WTC11 (cell line): Measurements from ENCODE around the gene DALRD3. TPM values are rescaled to one million over a fixed set of nuclear protein-coding genes. Genes with fewer than 3 reads are reported as not detected.

Experiments
- ATAC-seq: fragments of 200-7000 bp; cut with Tn5 transposase; 2 replicates; pipeline ENCODE4 v1.10.0; 2021; ENCODE audit warnings: mild to moderate bottlenecking, moderate library complexity
- CTCF ChIA-PET: fragments of 300-600 bp; sonication (Branson Sonifier 250); formaldehyde crosslinking; loops from one replicate; lab custom pipeline; 2021; ENCODE audit warnings: antibody characterized with exemption; lab: Charles Lee
- POLR2A ChIA-PET: fragments of 350-600 bp; sonication (Branson Sonifier 250); formaldehyde crosslinking; loops from one replicate; lab custom pipeline; 2021; ENCODE audit warnings: antibody characterized with exemption; lab: Charles Lee
- DNase-seq: peaks from one replicate; pipeline ENCODE4 v3.0.0; 2021; ENCODE audit warnings: low spot score
- H3K27ac Mint-ChIP-seq: 2 replicates; pipeline ENCODE4 v1.8.0; 2021; ENCODE audit warnings: mixed read lengths
- H3K27me3 Mint-ChIP-seq: 2 replicates; pipeline ENCODE4 v1.8.0; 2021; ENCODE audit warnings: low read depth, mild to moderate bottlenecking, moderate library complexity, mixed read lengths
- H3K36me3 Mint-ChIP-seq: 2 replicates; pipeline ENCODE4 v1.8.0; 2021; ENCODE audit warnings: mixed read lengths
- H3K4me1 Mint-ChIP-seq: 2 replicates; pipeline ENCODE4 v1.8.0; 2022; ENCODE audit warnings: mixed read lengths
- H3K4me3 Mint-ChIP-seq: 2 replicates; pipeline ENCODE4 v1.8.0; 2021; ENCODE audit warnings: mild to moderate bottlenecking, moderate library complexity, mixed read lengths
- H3K9me3 Mint-ChIP-seq: 2 replicates; pipeline ENCODE4 v1.8.0; 2021; ENCODE audit warnings: mixed read lengths
- AR ChIP-seq: fragments of 250-450 bp; sonication (Bioruptor Pico); IDR thresholded peaks from 2 replicates; pipeline ENCODE4 v1.9.0; 2021; ENCODE audit warnings: mild to moderate bottlenecking
- ELF4 ChIP-seq: sonication (generic); formaldehyde crosslinking; IDR thresholded peaks from 2 replicates; pipeline ENCODE4 v1.8.1; 2022; ENCODE audit warnings: low read depth, mild to moderate bottlenecking, moderate library complexity, missing genetic modification reagents
- GABPB1 ChIP-seq: sonication (generic); formaldehyde crosslinking; IDR thresholded peaks from 2 replicates; pipeline ENCODE4 v1.8.1; 2023; ENCODE audit warnings: mild to moderate bottlenecking, missing genetic modification reagents
- IRF2 ChIP-seq: sonication (generic); formaldehyde crosslinking; IDR thresholded peaks from 2 replicates; pipeline ENCODE4 v1.8.0; 2022; ENCODE audit warnings: low read depth, missing genetic modification reagents, borderline replicate concordance
- TEAD4 ChIP-seq: sonication (generic); formaldehyde crosslinking; IDR thresholded peaks from 2 replicates; pipeline ENCODE4 v1.8.0; 2022; ENCODE audit warnings: mild to moderate bottlenecking, missing genetic modification reagents
- TP53 ChIP-seq: sonication (generic); formaldehyde crosslinking; IDR thresholded peaks from 2 replicates; pipeline ENCODE4 v1.8.1; 2023; ENCODE audit warnings: mild to moderate bottlenecking, missing genetic modification reagents
- ZBTB43 ChIP-seq: sonication (generic); formaldehyde crosslinking; IDR thresholded peaks from 2 replicates; pipeline ENCODE4 v1.8.1; 2023; ENCODE audit warnings: mild to moderate bottlenecking, missing genetic modification reagents
- ZNF138 ChIP-seq: sonication (generic); formaldehyde crosslinking; conservative IDR thresholded peaks from 2 replicates; pipeline ENCODE4 v1.8.1; 2022; ENCODE audit warnings: mild to moderate bottlenecking, moderate library complexity, missing genetic modification reagents
- ZNF512 ChIP-seq: sonication (generic); formaldehyde crosslinking; IDR thresholded peaks from 2 replicates; pipeline ENCODE4 v1.8.1; 2022; ENCODE audit warnings: missing genetic modification reagents, borderline replicate concordance
- total RNA-seq: library from RNA; stranded (reverse); gene quantifications from 3 replicates; pipeline ENCODE4 v1.2.3, GENCODE V29; 2021
- TF ChIP-seq, protein P1 (sequence below): sonication (generic); formaldehyde crosslinking; conservative IDR thresholded peaks from 2 replicates; pipeline ENCODE4 v1.8.1; 2023; ENCODE audit warnings: mild to moderate bottlenecking, low read depth, missing genetic modification reagents, moderate library complexity
- TF ChIP-seq, protein P2 (sequence below): sonication (generic); formaldehyde crosslinking; IDR thresholded peaks from 2 replicates; pipeline ENCODE4 v1.8.0; 2023; ENCODE audit warnings: missing genetic modification reagents
- TF ChIP-seq, protein P3 (sequence below): sonication (generic); formaldehyde crosslinking; IDR thresholded peaks from 2 replicates; pipeline ENCODE4 v1.8.1; 2023; ENCODE audit warnings: mild to moderate bottlenecking, moderate library complexity, missing genetic modification reagents
- TF ChIP-seq, protein P4 (sequence below): sonication (generic); formaldehyde crosslinking; IDR thresholded peaks from 2 replicates; pipeline ENCODE4 v1.8.0; 2023; ENCODE audit warnings: missing genetic modification reagents, mild to moderate bottlenecking, borderline replicate concordance

The DALRD3 gene
- total RNA-seq, 1 experiment from 2014 or later = 41.4 TPM

GRCh38 chr3:49007068-49007770, 11.2 kb downstream of the DALRD3 start, which contains the start of gene WDR6 (continued):
- TF ChIP-seq AR (peak; percentile 71; the same call in 1 of the 2 replicates), TEAD4 (CRISPR knock-in tag) (no peak), ZNF138 (CRISPR knock-in tag) (0 out of 2 replicates have a peak, but pooled peaks have one; percentile 46), ZBTB43 (CRISPR knock-in tag) (no peak), ZNF512 (no peak)
- TF ChIP-seq, protein P1, sequence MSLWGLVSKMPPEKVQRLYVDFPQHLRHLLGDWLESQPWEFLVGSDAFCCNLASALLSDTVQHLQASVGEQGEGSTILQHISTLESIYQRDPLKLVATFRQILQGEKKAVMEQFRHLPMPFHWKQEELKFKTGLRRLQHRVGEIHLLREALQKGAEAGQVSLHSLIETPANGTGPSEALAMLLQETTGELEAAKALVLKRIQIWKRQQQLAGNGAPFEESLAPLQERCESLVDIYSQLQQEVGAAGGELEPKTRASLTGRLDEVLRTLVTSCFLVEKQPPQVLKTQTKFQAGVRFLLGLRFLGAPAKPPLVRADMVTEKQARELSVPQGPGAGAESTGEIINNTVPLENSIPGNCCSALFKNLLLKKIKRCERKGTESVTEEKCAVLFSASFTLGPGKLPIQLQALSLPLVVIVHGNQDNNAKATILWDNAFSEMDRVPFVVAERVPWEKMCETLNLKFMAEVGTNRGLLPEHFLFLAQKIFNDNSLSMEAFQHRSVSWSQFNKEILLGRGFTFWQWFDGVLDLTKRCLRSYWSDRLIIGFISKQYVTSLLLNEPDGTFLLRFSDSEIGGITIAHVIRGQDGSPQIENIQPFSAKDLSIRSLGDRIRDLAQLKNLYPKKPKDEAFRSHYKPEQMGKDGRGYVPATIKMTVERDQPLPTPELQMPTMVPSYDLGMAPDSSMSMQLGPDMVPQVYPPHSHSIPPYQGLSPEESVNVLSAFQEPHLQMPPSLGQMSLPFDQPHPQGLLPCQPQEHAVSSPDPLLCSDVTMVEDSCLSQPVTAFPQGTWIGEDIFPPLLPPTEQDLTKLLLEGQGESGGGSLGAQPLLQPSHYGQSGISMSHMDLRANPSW (CRISPR knock-in tag) = 0 out of 2 replicates have a peak, but pooled peaks have one; percentile 21
- TF ChIP-seq, protein P2, sequence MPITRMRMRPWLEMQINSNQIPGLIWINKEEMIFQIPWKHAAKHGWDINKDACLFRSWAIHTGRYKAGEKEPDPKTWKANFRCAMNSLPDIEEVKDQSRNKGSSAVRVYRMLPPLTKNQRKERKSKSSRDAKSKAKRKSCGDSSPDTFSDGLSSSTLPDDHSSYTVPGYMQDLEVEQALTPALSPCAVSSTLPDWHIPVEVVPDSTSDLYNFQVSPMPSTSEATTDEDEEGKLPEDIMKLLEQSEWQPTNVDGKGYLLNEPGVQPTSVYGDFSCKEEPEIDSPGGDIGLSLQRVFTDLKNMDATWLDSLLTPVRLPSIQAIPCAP = peak; percentile 76; the same call in 1 of the 2 replicates

DNA sequence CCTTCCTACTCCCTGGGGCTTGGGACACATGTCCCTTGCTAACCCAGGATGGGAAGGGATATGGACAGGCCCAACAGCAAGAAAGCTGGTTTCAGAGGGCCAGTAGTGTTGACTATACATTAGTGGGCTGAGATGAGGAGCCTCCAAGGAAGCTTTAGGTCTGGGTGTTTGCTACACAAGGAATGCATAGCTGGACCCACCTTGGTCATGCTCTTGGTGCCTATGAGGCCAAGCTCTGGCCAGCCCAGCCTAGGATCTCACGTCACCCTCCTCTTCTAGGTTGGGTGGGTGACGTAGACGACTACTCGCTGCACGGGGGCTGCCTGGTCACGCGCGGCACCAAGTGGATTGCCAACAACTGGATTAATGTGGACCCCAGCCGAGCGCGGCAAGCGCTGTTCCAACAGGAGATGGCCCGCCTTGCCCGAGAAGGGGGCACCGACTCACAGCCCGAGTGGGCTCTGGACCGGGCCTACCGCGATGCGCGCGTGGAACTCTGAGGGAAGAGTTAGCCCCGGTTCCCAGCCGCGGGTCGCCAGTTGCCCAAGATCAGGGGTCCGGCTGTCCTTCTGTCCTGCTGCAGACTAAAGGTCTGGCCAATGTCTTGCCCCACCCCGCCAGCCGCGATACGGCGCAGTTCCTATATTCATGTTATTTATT, 11.8 kb downstream of the DALRD3 start:
- TF ChIP-seq ELF4 (no peak), GABPB1 (CRISPR knock-in tag) (no peak), AR (peak; percentile 12; the same call in 1 of the 2 replicates), TP53 (CRISPR knock-in tag) (no peak), IRF2 (CRISPR knock-in tag) (0 out of 2 replicates have a peak, but pooled peaks have one; percentile 9)
- TF ChIP-seq, protein P3, sequence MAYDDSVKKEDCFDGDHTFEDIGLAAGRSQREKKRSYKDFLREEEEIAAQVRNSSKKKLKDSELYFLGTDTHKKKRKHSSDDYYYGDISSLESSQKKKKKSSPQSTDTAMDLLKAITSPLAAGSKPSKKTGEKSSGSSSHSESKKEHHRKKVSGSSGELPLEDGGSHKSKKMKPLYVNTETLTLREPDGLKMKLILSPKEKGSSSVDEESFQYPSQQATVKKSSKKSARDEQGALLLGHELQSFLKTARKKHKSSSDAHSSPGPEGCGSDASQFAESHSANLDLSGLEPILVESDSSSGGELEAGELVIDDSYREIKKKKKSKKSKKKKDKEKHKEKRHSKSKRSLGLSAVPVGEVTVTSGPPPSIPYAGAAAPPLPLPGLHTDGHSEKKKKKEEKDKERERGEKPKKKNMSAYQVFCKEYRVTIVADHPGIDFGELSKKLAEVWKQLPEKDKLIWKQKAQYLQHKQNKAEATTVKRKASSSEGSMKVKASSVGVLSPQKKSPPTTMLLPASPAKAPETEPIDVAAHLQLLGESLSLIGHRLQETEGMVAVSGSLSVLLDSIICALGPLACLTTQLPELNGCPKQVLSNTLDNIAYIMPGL (CRISPR knock-in tag) = no peak
- TF ChIP-seq, protein P4, sequence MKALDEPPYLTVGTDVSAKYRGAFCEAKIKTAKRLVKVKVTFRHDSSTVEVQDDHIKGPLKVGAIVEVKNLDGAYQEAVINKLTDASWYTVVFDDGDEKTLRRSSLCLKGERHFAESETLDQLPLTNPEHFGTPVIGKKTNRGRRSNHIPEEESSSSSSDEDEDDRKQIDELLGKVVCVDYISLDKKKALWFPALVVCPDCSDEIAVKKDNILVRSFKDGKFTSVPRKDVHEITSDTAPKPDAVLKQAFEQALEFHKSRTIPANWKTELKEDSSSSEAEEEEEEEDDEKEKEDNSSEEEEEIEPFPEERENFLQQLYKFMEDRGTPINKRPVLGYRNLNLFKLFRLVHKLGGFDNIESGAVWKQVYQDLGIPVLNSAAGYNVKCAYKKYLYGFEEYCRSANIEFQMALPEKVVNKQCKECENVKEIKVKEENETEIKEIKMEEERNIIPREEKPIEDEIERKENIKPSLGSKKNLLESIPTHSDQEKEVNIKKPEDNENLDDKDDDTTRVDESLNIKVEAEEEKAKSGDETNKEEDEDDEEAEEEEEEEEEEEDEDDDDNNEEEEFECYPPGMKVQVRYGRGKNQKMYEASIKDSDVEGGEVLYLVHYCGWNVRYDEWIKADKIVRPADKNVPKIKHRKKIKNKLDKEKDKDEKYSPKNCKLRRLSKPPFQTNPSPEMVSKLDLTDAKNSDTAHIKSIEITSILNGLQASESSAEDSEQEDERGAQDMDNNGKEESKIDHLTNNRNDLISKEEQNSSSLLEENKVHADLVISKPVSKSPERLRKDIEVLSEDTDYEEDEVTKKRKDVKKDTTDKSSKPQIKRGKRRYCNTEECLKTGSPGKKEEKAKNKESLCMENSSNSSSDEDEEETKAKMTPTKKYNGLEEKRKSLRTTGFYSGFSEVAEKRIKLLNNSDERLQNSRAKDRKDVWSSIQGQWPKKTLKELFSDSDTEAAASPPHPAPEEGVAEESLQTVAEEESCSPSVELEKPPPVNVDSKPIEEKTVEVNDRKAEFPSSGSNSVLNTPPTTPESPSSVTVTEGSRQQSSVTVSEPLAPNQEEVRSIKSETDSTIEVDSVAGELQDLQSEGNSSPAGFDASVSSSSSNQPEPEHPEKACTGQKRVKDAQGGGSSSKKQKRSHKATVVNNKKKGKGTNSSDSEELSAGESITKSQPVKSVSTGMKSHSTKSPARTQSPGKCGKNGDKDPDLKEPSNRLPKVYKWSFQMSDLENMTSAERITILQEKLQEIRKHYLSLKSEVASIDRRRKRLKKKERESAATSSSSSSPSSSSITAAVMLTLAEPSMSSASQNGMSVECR (CRISPR knock-in tag) = peak; percentile 7; the same call in 1 of the 2 replicates
- Mint-ChIP-seq H3K4me3 (peak overlapping the region; percentile 99), H3K27me3 (no peaks in the 10 kb centered on the region), H3K9me3 (no peaks in the 10 kb centered on the region), H3K36me3 (peaks cover 13% of the 10 kb centered on the region), H3K27ac (peak overlapping the region; percentile 41; the same call in 1 of the 2 replicates), H3K4me1 (peaks cover 15% of the 10 kb centered on the region)
- DNase-seq (no peak), ATAC-seq (no peak)
- ChIA-PET POLR2A (interaction anchor here (0.6 to 4.6 kb wide), 19 partner anchors 9 to 1284 kb away, joined by 3 to 81 read pairs (median 5); partner anchors contain the start of genes CELSR3, DAG1, DALRD3 and IMPDH2), CTCF (interaction anchor here (0.6 to 9.3 kb wide), 18 partner anchors 9 to 797 kb away, joined by 3 to 124 read pairs (median 4); partner anchors contain the start of genes ARIH2, BSN, CELSR3 and DALRD3)
